Stimulated activated CD8-positive, alpha-beta memory T cell treated with anti-CD3 and anti-CD28 coated beads, Interleukin-4, amount 100 ng/mL, for 48 hours (primary cell): ENCODE results near the gene L3MBTL2.
"Not testable (repeated sequence)": the region's sequence is repeated elsewhere in the genome, so short reads cannot be mapped to it uniquely, and the experiment has no call there.

ENCODE experiments used
- DNase-seq: peaks from one replicate; pipeline ENCODE4 v3.0.0-alpha.2; 2020

The L3MBTL2 gene

DNA sequence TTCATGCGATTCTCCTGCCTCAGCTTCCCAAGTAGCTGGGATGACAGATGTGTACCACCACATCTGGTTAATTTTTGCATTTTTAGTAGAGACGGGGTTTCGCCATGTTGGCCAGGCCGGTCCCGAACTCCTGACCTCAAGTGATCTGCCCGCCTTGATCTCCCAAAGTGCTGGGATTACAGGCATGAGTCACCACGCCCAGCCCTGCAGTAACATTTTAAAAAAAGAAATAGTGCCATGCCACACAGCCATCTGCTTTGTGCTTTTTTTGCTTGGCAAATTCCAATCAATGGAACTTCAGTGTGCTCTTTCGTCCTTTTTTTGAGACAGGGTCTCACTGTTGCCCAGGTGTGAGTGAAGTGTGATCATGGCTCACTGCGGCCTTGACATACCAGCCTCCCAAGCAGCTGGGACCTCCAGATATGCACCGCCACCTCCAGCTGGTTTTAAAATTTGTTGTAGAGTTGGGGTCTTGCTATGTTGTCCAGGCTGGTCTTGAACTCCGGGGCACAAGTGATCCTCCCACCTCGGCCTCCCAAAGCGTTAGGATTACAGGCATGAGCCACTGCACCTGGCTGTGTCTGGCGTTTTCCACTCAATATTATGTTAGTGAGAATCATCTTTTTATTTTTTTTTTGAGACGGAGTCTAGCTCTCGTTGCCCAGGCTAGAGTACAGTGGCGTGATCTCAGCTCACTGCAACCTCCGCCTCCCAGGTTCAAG, 37.4 kb downstream of the L3MBTL2 start:
- DNase-seq, result no peak

DNA sequence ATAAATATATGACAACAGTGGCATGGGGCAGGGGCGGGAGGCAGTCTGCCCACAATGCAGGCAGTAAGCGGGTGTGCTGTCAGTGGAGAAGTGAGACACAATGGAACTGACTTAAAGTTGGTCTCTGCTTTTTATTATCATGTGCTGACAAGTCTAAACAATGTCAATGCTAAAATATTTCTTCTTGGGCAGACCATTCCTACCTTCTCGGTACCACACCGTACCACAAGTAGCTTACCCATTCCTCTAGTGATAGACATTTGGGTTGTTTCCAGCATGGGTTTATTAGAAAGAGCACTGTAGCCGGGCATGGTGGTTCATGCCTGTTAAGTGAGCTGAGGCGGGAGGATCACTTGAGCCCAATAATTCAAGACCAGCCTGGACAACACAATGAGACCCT, 38.2 kb downstream of the L3MBTL2 start:
- DNase-seq, result no peak

DNA sequence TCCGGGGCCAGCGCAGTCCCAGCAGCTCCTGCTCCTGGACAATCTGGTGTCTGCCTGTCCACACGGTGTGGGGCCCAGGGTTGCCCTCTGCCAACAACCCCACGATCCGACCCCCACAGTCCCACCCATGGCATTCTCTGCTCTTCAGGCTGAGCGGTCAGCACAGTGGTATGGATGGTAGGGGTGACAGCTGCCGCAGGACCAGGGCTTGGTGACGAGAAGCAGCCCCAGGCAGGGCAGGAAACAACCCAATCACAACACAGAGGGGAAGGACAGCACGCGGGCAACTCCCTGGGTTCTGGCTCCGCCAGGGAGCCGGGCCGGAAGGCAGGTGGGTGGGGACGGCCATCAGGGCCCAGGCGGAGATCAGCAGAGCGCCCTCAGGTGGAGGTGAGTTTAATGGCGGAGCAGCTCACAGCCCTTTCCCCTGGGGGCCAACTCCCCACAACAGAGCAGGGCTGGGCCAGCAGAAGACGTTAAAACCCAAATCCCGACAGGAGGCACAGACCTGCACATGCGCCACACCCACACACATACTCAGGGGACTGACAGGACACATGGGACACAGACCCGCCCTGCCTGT, 40.9 kb downstream of the L3MBTL2 start:
- no peak for DNase-seq

DNA sequence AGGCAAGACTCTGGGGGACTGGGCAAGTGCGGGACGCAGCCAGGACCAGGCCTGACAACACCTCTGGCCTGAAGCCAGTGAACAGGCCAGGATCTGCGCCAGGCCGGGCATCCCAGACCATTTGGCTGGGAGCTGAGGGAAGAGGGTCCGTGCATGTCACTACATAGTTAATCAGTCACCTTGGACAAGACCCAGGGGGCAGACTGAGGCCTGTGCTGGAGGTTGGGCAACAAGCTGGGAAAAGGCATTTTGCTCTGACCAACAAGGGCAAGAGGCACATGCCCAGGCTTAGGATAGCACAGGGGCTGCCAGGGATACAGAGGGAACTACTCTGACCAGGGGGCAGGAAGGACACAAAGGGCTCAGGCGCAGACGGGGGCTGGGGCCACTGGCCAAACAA, 42.6 kb downstream of the L3MBTL2 start:
- DNase-seq, result no peak

DNA sequence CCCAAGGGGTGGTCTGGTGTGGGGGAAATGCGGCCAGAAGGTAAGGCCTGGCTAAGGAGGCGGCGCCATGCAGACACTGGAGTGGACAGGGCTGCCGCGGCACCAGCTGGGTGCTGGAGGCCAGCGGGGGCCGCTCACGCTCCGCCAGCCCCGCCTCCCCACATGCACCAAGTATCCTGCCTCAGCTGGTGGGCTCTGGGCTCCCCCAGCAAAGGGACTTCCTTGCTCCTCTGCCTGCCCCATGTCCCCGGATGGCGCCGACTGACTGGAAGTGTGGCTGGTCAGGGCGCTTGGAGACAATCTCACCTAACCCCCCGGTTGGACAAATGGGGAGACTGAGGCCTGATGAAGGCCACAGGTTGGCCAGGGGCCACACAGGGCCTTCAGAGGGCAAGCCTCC, 43.2 kb downstream of the L3MBTL2 start:
- DNase-seq, result no peak

DNA sequence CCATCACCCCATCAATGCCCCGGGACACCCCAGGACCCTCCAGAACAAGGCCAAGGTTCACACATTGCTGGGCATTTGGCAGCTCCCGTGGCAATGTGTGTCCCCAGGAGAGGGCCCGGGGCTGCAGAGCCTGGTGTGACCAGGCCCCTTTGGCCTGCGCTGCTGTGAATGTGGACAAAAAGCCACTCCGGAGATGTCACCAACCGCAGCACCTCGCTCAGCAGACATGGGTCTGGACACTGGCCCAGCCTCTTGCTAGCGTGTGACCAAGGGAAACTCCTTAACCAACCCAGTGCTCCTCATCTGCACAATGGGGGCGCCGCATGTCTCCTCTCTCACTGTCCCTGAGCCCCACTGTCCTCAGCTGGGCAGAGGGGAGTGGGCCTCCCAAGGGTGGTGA, 43.6 kb downstream of the L3MBTL2 start:
- no peak for DNase-seq

DNA sequence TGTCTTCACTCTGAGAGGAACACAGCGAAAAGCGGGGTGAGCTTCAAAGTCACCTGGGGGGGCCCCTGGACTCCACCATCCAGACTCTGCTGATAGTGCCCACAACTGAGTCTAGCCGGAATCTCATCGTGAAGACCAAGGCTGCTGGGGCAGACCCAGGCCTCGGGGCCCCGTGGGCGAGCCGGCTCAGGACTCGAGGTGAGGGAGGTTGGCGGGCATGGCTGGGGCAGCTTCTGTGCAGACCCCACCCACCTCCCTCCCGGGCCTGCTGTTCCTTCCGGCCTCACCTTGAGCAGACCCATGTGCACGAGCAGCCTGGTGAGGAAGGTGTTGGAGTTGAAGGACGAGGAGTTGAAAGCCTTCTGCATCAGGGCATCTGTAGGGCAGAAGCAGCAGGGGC, 44.3 kb downstream of the L3MBTL2 start:
- DNase-seq, result no peak

DNA sequence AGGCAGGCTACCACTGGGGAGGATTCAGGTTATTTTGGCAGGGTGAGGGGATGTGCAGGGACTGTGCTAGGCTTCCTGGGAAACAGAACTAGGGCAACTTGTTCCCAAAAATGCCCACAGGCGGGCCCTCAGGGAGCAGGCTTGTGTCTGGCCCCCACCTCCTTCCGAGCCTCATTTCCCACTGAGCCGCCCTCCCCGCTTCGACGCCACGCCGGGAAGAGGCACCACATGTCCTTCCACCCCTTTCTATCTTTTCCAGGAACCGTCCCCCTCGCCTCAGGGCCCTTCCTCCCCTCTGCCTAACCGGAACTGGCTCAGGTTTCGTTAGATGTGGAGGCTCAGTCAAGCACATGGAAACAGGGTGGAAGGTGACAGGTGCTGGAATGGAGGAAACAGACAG, 45.0 kb downstream of the L3MBTL2 start:
- no peak for DNase-seq

DNA sequence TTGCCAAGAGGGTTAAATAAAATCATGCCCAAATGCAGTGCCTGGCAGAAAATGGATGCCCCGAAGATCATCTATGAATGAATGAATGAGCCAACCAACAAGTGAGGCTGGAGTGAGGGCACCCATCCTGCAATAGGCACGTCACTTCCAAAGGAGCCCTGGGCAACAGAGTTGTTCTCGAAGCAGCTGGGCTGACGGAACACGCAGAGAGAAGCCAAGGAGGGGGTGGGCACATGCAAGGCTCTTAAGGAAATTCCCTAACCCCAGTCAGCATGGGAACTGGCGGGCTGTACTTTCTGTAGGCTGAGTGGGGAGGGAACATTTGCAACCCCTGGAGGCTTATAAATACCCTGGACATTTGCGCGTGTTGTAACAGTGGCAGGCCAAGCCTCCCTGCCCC, 47.3 kb downstream of the L3MBTL2 start:
- no peak for DNase-seq

DNA sequence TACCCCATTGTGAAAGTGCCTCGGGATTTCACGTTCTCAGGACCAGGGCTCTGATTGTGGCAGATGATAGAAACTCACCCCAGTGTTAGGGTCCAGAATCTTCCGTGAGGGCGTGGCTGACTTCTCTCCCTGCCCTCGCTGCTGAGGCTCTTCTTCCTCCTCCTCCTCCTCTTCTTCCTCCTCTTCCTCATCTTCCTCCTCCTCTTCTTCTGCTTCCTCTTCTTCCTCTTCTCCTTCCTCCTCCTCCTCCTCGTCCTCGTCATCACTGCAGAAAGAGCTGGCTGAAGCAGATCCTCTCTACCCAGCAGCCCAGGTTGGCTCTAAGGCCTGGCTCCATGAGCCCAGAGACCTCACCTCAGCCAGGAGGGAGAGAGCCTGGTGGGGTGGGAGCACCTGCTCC, 49.1 kb downstream of the L3MBTL2 start:
- no peak for DNase-seq

DNA sequence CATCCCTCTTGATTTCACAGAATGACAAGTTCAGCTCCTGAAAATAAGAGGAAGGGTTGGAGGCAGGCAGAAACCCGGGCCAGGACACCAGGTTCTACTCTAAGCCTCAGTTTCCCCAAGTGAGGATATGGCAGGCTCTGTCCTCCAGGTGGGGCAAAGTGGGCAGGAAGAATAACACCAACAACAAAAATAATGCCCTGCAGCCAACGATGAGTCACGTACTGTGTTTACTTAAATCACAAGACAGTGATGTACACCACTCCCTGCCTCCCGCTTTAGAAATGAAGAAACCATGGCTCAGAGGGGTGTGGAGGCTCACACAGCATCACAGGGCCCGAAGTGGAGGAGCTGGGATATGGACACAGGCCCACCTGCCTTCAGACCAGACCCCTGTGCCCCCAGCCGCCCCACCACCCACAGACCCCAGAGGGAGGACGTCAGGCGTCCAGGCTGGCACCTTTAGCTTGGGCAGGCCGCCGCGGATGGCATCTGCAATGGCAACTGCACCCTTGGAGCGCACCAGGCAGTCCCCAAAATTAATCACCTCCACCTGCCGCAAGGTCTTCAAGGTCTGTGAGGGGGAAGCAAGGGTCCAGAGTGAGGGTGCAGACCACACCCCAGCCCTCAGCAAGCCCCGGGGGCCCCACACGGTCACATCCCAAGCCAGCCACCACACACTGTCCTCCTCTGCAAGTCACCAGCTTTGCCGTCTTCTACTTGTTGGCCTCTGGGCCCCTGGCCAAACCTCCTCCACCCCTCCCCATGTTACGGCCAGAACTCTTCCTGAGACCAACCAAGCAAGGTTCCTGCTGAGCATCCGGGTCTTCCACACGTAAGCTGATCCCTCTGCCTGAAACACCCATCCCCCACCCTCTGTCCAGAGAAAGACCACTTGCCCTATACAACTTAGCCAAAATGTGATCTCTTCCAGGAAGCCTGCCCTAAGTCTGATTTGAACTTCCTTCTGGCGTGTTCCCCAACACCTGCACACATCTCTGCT, 51.4 kb downstream of the L3MBTL2 start:
- no peak for DNase-seq

DNA sequence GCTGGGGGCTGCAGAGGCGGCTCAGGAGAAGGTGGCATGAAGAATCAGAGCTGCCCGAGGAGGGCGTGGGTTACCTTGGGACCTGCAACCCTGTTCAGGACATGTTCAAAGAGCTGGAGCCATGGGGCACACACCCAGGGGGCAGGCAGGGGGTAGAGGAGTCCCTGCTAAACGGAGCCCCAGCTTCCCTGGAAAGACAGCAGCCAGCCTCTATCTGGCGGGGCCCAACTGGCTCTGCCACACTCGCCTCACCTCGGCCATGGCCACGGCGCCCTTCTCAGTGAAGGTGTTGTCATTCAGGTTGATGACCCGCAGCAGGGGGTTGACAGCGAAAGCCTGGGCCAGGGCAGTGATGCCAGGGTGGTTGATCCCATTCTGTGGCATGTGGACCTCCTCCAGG, 52.6 kb downstream of the L3MBTL2 start:
- DNase-seq, result no peak

DNA sequence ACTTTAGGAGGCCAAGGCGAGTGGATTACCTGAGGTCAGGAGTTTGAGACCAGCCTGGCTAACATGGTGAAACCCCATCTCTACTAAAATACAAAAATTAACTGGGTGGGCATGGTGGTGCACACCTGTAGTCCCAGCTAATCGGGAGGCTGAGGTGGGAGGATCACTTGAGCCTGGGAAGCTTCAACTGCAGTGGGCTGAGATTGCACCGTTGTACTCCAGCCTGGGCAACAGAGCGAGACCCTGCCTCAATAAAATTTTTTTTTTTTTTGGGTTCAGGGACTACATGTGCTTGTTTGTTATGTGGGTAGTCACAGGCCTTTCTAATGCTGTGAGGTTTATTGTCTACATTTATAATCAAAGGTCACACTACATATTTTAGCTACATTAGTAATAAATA, 54.6 kb downstream of the L3MBTL2 start:
- not testable (repeated sequence) for DNase-seq

DNA sequence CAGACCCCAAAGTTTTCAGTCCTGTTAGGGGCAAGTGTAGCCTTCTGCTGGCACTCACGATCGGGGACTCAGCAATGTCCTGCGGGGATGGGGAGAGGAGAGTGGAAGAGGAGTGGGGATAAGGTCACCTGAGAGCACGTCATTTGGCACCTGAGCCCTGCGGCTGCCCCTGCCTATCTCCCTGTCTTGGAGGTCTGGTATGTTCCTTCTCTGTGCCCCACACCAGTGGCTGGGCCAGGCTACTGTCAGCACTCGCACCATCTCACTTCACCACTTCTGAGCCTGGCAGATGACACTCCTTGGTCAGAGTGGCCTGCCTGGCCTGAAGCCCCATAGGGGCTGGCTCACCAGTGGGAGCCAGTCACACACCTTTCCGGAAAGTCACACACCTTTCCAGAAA, 55.8 kb downstream of the L3MBTL2 start:
- no peak for DNase-seq

DNA sequence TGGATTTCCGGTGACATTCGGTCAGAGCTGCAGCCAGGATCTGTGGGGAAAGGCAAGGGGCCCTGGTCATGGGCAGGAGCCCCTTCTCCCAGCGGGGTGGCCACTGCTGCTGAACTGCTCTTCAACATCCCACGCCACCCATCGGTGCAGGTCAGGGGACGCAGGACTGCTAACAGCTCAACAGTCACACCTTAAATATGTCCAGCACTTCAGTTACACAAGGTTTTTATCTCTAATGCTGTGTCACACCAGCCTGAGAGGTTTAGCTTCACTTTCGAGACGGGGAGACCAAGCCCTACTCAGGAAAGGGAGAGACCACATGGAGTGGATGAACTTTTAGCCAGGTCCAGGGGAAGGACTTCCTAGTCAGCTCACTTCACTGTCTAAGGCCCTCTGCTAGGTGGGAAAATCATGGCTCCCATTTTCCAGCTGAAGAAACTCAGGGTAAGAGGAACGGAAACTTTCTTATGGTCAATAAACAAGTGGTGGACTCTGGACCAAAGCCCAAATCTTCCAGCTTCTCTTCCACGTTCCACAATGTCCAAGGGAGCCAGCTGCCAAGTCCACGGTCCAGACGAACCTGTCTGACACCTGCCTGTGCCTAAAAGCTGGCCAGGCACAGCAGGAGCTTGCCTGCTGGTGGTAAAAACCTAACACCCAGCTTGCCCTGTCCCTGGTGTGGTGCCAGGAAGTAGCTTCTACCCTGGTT, 56.6 kb downstream of the L3MBTL2 start:
- no peak for DNase-seq

DNA sequence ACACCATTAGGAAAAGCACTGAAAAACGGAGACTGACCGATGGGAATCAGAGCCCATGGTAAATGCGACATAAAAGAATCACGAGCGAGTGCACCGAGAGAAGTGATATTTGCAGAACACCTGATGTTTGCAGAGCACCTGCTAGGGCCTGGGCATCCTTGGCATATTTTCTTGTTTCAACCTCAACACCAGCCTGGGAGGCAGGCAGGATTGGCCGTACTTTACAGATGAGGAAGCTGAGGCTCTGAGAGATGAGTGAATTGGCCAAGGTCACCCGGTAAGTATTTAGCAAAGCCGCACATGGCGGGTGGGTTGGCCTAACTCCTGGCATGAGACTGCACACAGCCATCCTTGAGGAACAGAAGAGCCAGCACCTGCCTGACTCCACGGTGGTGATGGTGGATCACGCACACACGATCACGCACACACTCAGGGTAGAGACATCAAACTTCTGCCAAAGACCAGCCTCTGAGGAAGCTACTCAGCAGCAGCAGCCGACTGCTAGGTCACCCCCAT, 57.2 kb downstream of the L3MBTL2 start:
- no peak for DNase-seq

DNA sequence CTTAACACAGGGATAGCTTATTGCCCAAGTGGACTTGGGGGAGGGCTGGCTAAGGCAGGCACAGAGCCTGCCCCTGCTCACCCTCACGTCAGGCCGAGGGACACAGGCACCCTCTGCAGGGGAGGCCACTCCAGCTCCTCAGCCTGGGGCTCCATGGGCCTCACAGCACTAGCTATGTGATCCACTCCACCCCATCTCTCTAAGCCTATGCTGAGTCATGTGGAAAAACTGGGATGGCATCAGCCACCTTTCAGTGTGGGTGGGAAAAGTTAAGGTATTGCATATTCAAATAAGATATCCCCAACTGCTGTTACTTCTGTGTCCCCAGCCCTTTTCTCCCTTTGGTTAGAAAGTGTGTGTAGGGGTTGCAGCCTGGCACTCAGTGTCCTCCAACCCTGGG, 58.6 kb downstream of the L3MBTL2 start:
- DNase-seq, result no peak

DNA sequence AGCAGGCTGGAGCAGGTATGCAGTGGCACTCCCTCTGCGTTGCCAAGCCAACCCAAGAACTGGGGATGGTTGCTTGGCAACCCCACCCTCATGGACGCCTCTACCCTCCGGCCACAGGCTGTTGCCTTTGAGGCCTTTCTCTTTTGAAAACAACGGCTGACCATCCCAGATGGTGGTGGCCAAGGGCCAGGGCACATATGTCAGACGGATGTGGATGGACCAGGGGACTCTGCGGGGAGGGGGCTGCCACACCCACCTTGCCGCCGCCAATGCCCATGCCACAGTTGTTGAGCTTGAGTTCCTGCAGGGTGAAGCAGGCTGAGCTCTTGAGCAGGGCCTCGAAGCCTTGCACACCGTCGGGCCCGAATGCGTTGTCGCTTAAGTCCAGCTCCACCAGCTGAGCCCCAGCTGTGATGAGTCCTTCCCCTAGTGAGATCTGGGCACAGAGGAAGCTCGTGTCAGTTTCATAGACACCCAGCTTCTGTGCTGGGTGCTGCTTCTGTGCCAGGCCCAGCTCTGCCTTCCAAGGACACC, 59.4 kb downstream of the L3MBTL2 start:
- no peak for DNase-seq

DNA sequence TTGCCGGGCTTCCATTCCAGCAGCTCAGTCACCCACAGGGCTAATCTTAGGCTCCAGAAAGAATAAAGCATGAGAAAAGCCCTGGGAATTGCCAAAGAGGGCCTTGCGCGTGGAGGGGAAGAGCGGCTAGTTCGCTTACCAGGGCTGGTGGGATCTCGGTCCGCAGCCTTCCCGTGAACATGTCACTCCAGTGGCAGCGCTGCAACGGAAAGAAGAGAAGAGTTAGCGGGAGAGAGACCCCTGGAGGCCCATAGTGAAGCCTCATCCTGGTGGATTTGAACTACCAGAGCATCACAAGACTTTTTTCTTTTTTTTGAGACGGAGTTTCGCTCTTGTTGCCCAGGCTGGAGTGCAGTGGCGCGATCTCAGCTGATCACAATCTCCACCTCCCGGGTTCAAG, 62.8 kb downstream of the L3MBTL2 start:
- no peak for DNase-seq

DNA sequence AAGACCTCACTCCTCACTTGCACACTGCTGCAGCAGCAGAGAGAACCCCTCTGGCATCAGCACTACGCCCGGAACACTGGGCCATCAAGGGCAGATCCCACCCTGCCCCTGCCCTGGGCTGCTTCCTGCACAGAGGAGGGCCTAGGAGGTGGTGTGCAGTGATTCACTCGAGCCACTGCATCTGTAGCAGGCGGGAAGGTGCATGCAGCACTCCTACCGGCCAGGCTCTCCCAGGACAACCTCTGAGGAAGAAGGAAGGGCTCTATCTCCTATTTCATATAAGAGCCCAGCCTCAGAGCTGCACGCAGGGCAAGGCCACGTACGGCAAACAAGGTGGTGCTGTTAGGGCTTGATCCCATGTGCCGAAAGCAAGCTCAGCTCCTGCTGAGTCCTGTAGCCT, 66.7 kb downstream of the L3MBTL2 start:
- no peak for DNase-seq

DNA sequence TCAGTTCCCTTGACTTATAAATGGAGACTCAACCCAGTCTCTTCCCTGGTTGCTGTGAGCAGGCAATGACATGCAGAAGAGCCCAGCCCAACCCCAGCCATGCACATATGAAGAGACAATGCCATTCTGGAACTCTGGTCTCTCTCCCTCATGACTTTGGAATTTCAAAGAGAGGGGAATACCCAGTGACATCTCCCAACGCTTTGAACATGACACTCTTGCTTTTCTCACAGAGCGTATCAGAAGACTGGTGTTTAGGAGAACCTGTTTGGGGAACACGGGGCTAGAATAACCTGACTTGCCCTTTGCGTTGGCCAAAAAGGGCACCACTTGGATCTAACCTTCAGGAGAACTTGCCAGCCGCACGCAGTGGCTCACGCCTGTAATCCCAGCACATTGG, 68.0 kb downstream of the L3MBTL2 start:
- no peak for DNase-seq

DNA sequence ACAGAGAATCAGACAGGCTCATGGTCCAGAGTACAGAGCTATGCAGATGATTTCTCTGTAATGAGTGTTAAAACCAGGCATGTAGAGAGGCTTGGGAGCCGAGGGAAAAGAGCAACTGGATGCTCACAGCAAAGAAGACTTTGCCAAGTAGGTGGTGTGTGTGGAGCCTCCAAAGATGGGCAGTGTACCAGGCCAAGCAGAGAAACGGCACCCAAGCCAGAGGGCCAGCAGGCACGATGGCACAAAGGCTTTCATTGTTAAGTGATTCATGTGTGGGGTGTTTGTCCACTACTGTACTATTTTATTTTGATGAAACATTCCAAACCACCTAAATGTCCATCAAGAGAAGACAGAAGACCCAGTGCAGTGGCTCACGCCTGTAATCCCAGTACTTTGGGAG, 69.7 kb downstream of the L3MBTL2 start:
- DNase-seq, result no peak

DNA sequence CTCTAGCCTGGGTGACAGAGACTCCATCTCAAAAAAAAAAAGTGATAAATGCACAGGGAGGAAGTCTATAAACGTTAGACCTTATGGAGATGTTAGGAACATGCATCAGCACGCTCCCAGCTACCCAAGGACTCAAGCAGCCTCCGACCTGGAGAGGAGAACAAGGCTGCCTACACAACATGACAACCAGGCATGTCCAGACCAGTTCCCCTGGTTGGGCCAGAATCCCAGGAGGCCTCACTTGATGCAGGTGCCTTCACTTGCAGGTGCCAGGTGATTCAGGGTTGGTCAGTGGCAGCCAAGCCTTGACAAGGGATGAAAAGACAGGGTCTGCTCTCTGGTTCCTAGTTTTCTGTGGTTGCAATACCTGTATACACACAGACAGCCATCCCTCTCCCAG, 75.0 kb downstream of the L3MBTL2 start:
- no peak for DNase-seq
